HG03097 (cell line): ENCODE measurements around the gene CSNK1G1.
"Not testable (repeated sequence)": the region's sequence is repeated elsewhere in the genome, so short reads cannot be mapped to it uniquely, and the experiment has no call there.

Experiments
- ATAC-seq: cut with Tn5 transposase; IDR thresholded peaks from one replicate; pipeline ENCODE4 v1.9.1; 2021; ENCODE audit not compliant: unreplicated experiment, low FRiP score

Gene CSNK1G1

DNA sequence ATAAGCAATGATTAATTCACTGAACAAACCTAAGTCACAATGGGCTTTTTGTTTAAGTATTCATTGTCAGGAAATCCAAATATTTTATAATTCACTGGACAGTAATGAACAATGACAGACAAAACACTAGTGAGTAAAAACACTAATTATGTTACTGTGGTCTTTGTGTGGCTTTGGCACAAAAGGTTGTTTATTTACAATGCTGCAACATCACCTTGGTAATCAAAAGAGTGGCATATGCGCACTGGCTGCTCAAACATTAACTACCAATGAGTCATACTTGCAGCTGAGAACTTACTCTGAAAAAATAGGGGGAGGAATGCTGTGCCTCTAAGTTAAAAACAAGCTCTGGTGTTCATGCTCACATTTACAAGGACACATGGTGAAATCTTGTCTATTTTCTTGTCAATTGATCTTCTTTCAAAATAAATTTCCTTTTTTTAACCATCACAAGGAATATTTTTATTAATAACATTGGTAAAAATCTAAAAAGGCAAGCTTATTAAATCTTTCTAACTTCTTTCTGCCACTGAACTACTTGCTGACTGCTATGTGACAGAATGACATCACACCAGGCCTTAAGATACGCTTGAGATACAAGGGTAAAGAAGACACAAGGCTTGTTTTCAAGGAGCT lies 107.9 kb downstream of the CSNK1G1 start:
- peak; percentile 70 for ATAC-seq

DNA sequence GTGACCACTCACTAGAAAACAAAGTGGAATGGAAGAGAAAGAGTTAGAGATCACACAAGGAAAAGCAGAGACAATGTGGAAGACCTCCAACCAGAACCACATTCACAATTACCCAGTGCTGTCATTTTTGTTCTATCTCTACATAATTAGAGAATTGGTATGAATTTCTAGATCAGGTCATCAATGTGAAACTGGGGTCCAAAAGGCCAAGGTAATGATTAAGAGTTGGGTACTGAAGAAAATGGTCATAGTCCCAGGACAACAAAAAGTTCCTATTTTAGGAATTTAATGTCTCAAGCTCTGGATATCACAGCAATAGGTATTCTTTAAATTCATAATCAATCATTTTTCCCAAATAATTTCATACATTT lies 108.5 kb downstream of the CSNK1G1 start:
- no peak for ATAC-seq

DNA sequence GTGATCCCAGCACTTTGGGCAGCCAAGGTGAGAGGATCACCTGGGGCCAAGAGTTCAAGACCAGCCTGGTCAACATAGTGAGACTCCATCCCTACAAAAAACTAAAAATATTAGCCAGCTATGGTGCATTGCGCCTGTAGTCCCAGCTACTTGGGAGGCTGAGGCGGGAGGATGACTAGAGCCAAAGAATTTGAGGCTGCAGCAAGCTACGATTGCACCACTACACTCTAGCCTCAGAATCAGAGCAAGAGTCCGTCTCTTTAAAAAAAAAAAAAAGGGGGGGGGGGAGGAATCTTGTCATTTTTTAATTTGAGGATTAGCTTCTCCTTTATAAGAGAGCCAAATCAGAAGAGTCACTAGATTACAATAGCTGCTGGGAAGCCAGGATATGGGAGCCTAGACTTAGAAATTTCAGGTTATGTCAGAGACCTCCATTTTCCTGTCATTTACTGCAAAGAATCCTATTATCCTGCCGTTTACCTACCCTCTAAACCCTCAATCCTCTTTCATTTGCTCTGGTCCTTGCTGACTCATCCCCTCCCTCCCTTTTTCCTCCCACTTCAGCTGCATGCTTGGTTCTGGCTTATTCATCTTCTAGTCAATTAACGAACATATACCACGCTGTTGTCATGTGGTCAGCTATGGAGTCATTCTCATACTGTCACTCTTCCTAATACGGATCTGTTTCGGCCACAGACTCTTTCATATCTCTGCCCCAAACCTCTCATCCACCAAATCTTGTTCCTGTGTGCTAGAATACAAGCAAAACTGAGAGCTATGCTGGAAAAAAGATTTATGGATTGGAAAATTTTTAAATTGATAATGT lies 109.4 kb downstream of the CSNK1G1 start:
- peak; percentile 75 for ATAC-seq

DNA sequence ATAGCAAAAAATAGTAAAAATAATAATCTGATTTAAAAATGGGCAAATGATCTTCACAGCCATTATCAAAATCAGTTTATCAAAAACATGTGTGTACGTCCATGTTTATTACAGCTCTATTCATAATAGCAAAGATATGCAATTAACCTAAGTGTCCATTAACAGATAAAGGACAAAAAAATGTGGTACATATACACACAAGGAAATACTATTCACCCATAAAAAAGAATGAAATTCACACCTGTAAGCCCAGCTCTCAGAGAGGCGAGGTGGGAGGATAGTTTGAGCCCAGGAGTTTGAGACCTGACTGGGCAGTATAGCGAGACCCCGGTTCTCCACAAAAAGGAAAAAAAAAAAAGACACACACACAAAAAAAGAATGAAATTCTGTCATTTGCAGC lies 110.6 kb downstream of the CSNK1G1 start:
- no peak for ATAC-seq

DNA sequence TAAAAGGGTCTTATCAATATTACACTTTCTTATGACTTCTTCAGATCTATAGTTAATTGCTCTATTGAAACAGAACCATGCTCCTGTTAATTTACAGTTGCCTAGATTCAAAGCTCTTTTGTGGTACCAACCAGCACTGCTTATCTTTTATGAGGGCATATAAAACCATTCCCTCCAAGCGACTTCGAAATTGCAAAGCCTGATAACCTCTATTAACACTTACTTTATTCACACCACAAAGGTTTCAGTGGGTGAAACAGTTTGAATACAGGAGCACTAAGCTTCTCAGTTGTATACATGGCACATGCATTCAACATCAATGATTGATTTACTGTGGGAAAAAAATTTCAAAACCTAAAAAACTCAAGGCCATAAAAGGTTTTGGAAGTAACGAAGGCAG lies 118.3 kb downstream of the CSNK1G1 start:
- peak; percentile 70 for ATAC-seq

DNA sequence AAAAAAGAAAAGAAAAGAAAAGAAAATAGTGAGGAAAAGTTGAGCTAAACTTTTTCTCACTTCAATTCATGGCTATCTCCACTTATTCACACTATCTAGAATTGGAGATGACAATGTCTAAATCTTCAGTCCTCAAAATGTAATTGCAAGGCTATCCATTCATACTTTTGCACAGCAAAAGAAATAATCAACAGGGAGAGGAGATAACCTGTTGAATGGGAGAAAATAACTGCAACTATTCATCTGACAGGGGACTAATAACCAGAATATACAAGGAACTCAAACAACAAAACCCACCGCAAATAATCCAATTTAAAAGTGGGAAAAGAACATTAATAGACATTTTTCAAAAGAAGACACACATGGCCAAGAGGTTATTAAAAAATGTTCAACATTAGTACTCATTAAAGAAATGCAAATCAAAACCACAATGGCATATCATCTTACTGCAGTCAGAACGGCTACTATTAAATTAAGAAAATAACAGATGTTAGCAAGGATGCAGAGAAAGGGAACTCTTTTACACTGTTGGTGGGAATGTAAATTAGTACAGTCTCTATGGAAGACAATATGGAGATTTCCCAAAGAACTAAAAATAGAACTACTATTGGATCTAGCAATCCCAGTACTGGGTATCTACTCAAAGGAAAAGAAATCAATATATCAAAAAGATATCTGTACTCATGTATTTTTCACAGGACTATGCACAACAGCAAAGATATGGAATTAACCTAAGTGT lies 119.6 kb downstream of the CSNK1G1 start:
- no peak for ATAC-seq

DNA sequence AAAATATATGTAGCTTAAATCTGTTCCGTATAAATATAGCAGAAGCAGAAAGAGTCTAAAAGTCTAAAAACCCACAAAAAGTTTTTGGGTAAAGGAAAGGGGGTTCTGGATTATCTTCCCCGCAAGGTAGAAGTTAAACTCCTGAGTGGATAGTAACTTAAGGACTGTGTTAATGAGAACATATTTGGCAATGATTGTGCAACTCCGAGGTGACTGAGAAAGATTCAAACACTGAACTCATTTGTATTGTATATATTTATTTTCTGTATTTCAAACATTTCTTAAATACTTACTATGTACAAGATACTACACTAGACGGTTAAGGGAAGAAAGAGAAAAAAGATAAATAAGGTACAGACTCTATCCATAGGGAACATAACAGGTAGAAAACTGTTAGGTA lies 120.4 kb downstream of the CSNK1G1 start:
- no peak for ATAC-seq

DNA sequence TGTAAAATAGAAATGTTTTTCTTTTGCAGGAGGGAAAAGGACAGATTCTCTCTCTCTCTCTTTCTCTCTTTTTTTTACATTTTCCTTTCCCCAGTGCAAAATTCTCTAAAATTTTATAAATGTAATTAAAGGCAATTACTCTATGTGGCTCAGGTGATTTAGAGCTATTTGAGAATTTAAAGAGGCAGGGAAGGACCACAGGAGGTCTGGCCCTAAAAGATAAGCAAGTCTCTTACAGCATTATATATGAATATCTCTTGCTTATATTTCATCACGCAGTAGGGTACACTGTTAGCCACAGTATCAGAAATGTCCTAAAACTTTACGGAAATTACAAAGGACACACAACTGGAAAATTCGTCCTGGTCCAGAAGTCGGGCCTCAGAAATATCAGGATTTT lies 122.7 kb downstream of the CSNK1G1 start:
- no peak for ATAC-seq

DNA sequence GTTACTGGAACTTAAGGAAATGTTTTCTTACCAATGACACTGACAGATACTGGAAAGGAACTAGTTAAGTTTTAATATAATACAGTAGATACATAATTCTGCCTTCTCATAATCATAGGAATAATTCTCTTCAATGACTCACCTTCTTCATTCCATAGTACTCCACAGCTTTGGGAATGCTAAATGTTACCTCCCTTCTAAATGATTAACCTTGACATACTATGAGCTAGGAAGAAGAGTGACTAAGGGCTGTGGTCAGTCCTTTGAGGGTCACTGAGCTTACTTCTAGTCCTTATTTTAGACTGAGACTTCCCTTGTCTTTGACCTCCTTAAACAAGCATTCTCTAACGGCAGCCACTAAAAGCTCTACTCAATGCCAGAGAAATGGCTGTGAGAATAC lies 123.6 kb downstream of the CSNK1G1 start:
- no peak for ATAC-seq

DNA sequence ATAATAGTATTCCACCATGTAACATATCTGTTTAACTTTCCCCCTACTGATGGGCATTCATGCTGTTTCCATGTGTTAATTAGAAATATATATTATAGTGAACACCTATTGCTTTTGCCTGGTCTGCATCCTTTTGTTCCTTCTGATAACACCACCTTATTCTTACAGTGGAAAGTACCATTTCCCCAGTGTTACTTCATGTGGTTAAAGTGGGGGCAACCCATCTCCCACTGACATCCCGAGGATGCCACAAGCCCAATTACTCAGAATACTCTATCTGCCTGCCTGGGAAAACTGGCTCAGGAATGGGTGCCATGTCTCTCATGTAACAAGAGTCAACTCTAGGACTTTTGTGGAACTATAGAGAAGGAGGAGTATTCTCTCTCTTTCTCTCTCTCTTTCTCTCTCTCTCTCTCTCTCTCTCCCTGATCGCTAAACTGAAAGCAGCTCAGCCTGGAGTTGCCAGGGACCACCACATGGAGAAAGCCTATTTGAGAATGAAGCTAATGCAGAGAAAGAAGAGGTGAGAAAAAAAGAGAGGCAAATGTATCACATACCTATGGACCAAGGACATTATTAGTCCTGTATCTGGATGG lies 126.7 kb downstream of the CSNK1G1 start:
- no peak for ATAC-seq

DNA sequence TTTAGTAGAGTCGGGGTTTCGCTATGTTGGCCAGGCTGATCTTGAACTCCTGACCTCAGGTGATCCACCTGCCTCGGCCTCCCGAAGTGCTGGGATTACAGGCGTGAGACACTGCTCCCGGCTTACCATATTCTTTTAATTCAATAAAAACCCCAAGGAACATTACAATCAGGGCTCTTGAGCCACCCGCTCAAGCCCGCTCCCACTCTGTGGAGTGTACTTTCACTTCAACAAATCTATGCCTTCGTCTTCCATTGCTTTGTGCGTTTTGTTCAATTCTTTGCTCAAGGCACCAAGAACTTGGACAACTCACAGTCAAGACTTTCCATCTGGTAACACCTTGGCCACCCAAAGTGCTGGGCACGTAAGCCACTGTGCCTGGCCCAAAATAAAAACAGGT lies 130.2 kb downstream of the CSNK1G1 start:
- ATAC-seq, result no peak

DNA sequence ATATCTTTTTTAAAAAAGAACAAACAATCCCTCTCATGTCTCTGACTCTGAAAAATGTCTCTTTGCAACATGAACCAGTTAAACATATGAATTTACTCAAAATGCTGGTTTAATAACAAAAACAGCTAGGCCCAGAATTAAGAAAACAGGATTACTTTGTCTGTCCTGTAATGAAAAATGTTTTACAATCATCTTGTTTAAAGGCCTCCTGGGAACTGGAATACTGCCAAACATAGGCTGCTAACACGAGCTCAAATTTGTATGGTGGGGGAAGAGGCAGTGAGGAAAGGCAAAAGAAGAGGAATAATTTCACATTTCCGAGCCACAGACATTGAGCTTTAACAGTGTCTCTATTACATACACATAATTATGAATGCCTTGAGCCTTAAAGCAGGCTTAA lies 131.5 kb downstream of the CSNK1G1 start:
- ATAC-seq, result no peak

DNA sequence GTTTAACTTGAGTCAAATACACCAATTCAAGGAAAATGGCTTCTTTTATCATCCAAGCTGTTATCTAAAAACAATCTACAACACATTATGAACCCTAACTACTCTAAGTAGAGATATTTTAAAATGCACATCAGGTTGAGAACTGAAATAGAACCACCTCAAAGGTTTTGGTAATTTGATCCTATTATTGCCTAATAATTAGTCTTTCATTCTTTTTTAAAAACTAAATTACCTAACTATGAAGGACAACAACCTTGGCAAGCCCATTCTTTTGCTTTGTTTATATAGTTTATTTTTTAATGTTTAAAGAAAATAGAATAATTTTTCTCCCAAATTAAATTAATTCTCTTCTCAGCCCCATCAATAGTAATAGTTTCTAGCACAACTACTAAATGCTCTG lies 132.1 kb downstream of the CSNK1G1 start:
- no peak for ATAC-seq

DNA sequence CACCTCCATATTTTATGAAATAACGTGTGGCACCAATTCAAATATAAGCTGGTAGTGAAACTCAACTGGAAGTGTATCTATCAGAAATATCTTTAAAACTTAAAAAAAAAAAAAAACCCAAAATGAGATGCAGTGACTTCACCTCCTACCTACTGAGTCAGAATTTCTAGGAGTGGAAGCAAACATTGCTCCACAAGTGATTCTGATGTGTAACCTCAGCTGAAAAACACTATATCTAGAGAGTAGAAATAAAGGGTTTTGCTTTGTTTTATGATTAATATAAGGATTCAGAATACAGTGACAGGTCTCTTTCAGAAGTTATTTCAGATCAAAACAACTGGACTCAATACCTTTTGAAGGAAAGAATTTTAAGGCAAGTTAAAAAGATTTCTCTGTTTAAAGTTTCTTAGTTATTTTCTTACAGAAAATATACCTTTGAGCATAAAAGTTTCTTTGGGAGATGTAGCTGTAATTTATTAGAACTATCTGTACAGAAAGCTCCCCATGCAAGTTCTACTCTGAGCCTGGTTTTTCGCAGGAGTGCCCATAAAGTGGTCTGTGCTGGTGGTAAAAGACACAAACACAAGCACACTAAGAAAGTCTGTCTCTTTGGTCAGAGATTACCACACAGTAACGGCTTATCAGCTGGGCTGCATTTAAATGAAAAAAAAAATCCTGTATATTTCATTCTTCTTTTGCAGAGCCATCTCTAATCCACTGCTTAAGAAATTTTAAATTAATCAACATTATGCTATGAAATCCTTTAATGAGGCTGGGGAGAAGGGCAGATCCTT lies 133.2 kb downstream of the CSNK1G1 start:
- ATAC-seq, result no peak

DNA sequence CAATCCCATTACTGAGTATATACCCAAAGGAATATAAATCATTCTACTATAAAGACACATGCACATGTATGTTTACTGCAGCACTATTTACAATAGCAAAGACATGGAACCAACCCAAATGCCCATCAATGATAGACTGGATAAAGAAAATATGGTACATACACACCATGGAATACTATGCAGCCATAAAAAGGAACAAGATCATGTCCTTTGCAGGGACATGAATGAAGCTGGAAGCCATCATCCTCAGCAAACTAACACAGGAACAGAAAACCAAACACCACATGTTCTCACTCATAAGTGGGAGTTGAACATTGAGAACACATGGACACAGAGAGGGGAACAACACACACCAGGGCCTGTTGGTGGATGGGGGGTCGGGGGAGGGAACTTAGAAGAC lies 134.1 kb downstream of the CSNK1G1 start:
- not testable (repeated sequence) for ATAC-seq

DNA sequence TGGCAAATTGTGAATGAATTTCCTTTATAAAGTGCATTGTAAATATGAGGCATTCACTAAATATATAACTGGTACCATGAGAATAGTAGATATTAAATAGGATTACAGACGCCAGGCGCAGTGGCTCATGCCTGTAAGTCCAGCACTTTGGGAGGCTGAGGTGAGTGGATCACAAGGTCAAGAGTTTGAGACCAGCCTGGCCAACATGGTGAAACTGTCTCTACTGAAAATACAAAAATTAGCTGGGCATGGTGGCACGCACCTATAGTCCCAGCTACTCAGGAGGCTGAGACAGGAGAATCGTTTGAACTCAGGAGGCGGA lies 138.6 kb downstream of the CSNK1G1 start:
- ATAC-seq, result not testable (repeated sequence)

DNA sequence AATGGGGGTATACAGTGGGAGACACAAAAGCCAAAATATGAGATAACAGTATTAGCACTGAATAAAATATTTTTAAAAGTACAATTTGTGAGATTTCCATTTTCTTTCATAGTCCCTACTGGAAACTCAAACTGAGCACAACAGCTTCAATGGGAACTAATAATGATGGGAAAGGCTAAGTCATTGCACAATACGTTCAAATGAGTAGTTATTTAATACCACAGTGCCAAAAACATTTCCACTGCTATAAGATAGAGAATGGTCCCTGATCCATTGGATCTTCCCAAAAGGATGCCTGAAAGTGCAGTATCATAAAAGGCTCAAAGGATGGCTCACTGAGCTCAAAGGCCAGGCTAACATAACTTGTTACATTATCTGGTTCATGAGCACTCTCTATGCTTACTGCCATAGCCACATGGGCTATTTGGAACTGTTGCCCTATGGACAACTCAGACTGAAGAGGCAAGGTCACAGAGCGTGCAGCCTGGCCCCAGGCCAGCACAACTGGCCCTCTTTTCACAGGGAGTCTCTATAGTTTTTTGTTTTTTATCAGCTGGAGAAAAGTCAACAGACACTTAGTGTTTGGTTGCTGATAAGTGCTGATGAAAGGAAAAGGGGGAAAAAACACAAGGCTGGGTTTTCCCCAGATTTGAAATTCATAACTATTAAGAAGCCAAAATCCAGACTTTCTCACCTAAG lies 139.1 kb downstream of the CSNK1G1 start:
- no peak for ATAC-seq

DNA sequence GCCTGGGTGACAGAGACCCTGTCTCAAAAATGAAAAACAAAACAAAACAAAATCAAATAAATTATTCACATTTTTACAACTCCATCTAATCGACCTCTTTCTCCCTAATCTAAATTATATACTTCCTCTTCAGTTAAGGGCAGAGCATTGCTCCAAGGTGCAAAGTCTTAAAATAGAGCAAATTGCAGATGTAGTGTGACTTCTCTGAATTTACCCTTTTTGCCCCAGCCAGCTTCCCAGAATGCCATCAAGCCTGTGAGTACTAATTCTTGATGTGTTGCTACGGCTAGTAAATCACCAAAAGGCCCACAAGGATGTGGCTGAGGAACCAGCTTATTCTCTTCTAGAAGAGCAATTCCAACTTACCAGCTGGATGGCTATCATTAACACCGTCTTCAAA lies 139.8 kb downstream of the CSNK1G1 start:
- ATAC-seq, result no peak

DNA sequence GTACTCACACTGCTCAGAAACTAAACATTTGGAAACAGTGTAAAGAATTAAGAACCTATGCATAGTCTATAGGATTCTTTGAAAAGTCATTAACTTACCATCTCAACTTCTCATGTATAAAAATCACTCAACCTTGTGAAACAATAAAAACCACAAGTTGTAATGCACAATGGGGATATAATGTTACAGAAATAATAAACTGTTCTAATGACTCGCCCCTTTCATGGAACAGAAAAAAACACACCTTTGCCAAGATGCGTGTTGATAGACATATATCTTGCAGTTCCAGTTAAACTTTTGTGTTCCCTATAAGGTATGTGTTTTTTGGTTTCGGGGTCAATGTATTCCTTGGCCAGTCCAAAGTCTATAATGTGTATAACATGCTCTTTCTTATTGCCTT lies 142.3 kb downstream of the CSNK1G1 start:
- ATAC-seq, result no peak

DNA sequence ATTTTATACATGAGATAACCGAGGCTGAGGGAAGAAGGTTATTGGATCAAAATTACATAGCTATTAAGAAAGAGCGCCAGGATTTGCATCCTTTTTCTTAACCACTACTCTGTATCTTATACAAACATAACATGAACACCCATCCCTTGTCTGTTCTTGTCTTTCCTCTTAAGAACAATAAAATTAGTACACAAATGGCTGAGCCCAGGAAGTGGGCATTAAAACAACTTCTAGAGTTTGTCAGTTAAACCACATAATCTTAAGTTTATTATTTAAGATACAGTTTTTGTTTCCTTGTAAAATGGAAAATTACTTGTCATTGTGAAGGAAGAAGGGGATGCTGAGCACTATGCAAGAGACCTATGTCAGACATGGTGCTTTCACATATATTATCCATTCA lies 144.3 kb downstream of the CSNK1G1 start:
- ATAC-seq, result no peak
